Forelimb muscle (tissue), 1 donor: ENCODE data around the gene SLC39A11. TPM values are rescaled to one million over a fixed set of nuclear protein-coding genes. Genes with fewer than 3 reads are reported as not detected.

ENCODE experiments used
- DNase-seq: peaks from one replicate; pipeline ENCODE4 v3.0.0-alpha.2; 2013; ENCODE audit warnings: low read depth
- polyA plus RNA-seq: library from polyadenylated mRNA; unstranded; fragments of 120-200 nt; gene quantifications from one replicate; pipeline ENCODE4 v1.2.1, GENCODE V29; 2013; ENCODE audit not compliant: insufficient read length

The SLC39A11 gene
- polyA plus RNA-seq, 1 donor = 11.9 TPM

- DNase-seq = no peak
These were observed 217.1 kb downstream of the SLC39A11 start for GRCh38 chr17:72875361-72875760.

GRCh38 chr17:72872396-72872795 is 220.1 kb downstream of the SLC39A11 start:
- no peak for DNase-seq

- no peak for DNase-seq
These were observed 222.0 kb downstream of the SLC39A11 start for GRCh38 chr17:72870367-72870985.

- no peak for DNase-seq
These were observed 222.9 kb downstream of the SLC39A11 start for GRCh38 chr17:72869630-72870029.

GRCh38 chr17:72865954-72866353 is 226.5 kb downstream of the SLC39A11 start:
- no peak for DNase-seq

GRCh38 chr17:72863526-72864211 is 228.8 kb downstream of the SLC39A11 start:
- no peak for DNase-seq

GRCh38 chr17:72862276-72862999 is 230.1 kb downstream of the SLC39A11 start:
- no peak for DNase-seq

GRCh38 chr17:72861811-72862210 is 230.7 kb downstream of the SLC39A11 start:
- DNase-seq = no peak

GRCh38 chr17:72860778-72861177 is 231.7 kb downstream of the SLC39A11 start:
- DNase-seq = no peak

GRCh38 chr17:72858826-72859495 is 233.5 kb downstream of the SLC39A11 start:
- DNase-seq = no peak

GRCh38 chr17:72853440-72854415 is 238.8 kb downstream of the SLC39A11 start:
- no peak for DNase-seq

- no peak for DNase-seq
These were observed 240.1 kb downstream of the SLC39A11 start for GRCh38 chr17:72852277-72852938.

- no peak for DNase-seq
These were observed 241.9 kb downstream of the SLC39A11 start for GRCh38 chr17:72850410-72851118.

- no peak for DNase-seq
These were observed 246.1 kb downstream of the SLC39A11 start for GRCh38 chr17:72846399-72846798.

GRCh38 chr17:72843591-72843990 is 248.9 kb downstream of the SLC39A11 start:
- DNase-seq = no peak

- DNase-seq = no peak
These were observed 252.5 kb downstream of the SLC39A11 start for GRCh38 chr17:72840019-72840418.

- no peak for DNase-seq
These were observed 253.3 kb downstream of the SLC39A11 start for GRCh38 chr17:72839131-72839725.

- DNase-seq = no peak
These were observed 253.9 kb downstream of the SLC39A11 start for GRCh38 chr17:72838581-72838980.

- DNase-seq = no peak
These were observed 254.4 kb downstream of the SLC39A11 start for GRCh38 chr17:72838068-72838467.
